SK-N-SH (cell line): ENCODE data around the gene ZC3H15. TPM values are rescaled to one million over a fixed set of nuclear protein-coding genes. Genes with fewer than 3 reads are reported as not detected.

Source experiments
- CTCF ChIA-PET: fragments of 300-600, 350-600 bp; formaldehyde crosslinking; extraction: SDS; loops from one replicate; lab custom pipeline; 2021; lab: Yijun Ruan, JAX
- POLR2A ChIA-PET: fragments of 350-600 bp; sonication (Branson Sonifier 250); formaldehyde crosslinking; extraction: SDS; loops from one replicate; lab custom pipeline; 2020; ENCODE audit warnings: antibody characterized with exemption, inconsistent platforms; lab: Yijun Ruan, JAX
- DNase-seq: peaks from one replicate; pipeline ENCODE4 v3.0.0; 2012
- H2AFZ ChIP-seq: fragments of 200-600 bp; sonication (generic); 2 replicates; pipeline ENCODE4 v1.8.1; 2016; ENCODE audit warnings: antibody characterized with exemption, mild to moderate bottlenecking, low read depth
- H3F3A ChIP-seq: fragments of 200-600 bp; sonication (generic); replicated peaks from 2 replicates; pipeline ENCODE3; 2016; ENCODE audit warnings: antibody characterized with exemption, mild to moderate bottlenecking; ENCODE audit not compliant: insufficient read depth
- H3K27ac ChIP-seq, 2 experiments: fragments of 200-500 bp in 1 of 2; fragments of 200-600 bp in 1 of 2; sonication (Bioruptor generic) in 1 of 2; sonication (generic), shearing (Covaris generic) in 1 of 2; 2 replicates each; pipeline versions ENCODE4 v1.5.1 to v1.6.1; 2014 to 2016; ENCODE audit warnings: low read depth in 2 of 2, inconsistent platforms in 1 of 2, low read length in 1 of 2, mild to moderate bottlenecking in 1 of 2, mixed read lengths in 1 of 2
- H3K27me3 ChIP-seq: fragments of 200-600 bp; sonication (generic), shearing (Covaris generic); 2 replicates; pipeline ENCODE4 v1.6.1; 2016; ENCODE audit warnings: mixed run types; ENCODE audit not compliant: insufficient read depth
- H3K36me3 ChIP-seq, 2 experiments: fragments of 200-500 bp in 1 of 2; fragments of 200-600 bp in 1 of 2; sonication (Bioruptor generic) in 1 of 2; sonication (generic) in 1 of 2; replicated peaks in 1 of 2; 2 replicates each; pipeline versions ENCODE3 to v1.5.1; 2014 to 2016; ENCODE audit warnings: low read length in 1 of 2, mild to moderate bottlenecking in 1 of 2; ENCODE audit not compliant: insufficient read depth in 2 of 2, control insufficient read depth in 1 of 2
- H3K4me1 ChIP-seq, 2 experiments: fragments of 200-500 bp in 1 of 2; fragments of 200-600 bp in 1 of 2; sonication (Bioruptor generic) in 1 of 2; sonication (generic), shearing (Covaris generic) in 1 of 2; 2 replicates each; pipeline versions ENCODE4 v1.5.1 to v1.6.1; 2014 to 2016; ENCODE audit warnings: low read depth in 1 of 2, low read length in 1 of 2, mixed run types in 1 of 2; ENCODE audit not compliant: insufficient read depth in 2 of 2, control insufficient read depth in 1 of 2
- H3K4me2 ChIP-seq: fragments of 200-600 bp; sonication (generic), shearing (Covaris generic); 2 replicates; pipeline ENCODE4 v1.6.1; 2017; ENCODE audit warnings: mixed run types
- H3K4me3 ChIP-seq, 2 experiments: fragments of 200-500 bp in 1 of 2; fragments of 200-600 bp in 1 of 2; sonication (Bioruptor generic) in 1 of 2; sonication (generic), shearing (Covaris generic) in 1 of 2; 2 replicates each; pipeline versions ENCODE4 v1.5.1 to v1.8.1; 2014 to 2016; ENCODE audit warnings: low read depth in 2 of 2, inconsistent platforms in 1 of 2, low read length in 1 of 2, mild to moderate bottlenecking in 1 of 2, mixed read lengths in 1 of 2, moderate library complexity in 1 of 2
- H3K79me2 ChIP-seq: fragments of 200-600 bp; sonication (generic); 2 replicates; pipeline ENCODE4 v1.8.1; 2017; ENCODE audit warnings: mild to moderate bottlenecking; ENCODE audit not compliant: insufficient read depth
- H3K9ac ChIP-seq: fragments of 200-600 bp; sonication (generic); 2 replicates; pipeline ENCODE4 v1.6.1; 2017; ENCODE audit warnings: mixed run types
- H3K9me2 ChIP-seq: fragments of 200-600 bp; sonication (generic); 2 replicates; pipeline ENCODE4 v1.6.1; 2017; ENCODE audit warnings: mixed run types
- H3K9me3 ChIP-seq: fragments of 200-600 bp; sonication (generic); 2 replicates; pipeline ENCODE4 v1.6.1; 2017; ENCODE audit warnings: mixed run types, mild to moderate bottlenecking, moderate library complexity
- H4K20me1 ChIP-seq: fragments of 200-600 bp; sonication (generic); 2 replicates; pipeline ENCODE4 v1.6.1; 2017; ENCODE audit warnings: mild to moderate bottlenecking, mixed run types; ENCODE audit not compliant: insufficient read depth
- CTCF ChIP-seq: fragments of 200-600 bp; sonication (generic); IDR thresholded peaks from 2 replicates; pipeline ENCODE4 v1.6.1; 2017; ENCODE audit warnings: antibody characterized with exemption, mild to moderate bottlenecking, moderate library complexity
- ELF1 ChIP-seq: IDR thresholded peaks from 2 replicates; pipeline ENCODE4 v1.4.0; 2012
- EZH2phosphoT487 ChIP-seq: fragments of 200-600 bp; sonication (generic); IDR thresholded peaks from 2 replicates; pipeline ENCODE4 v1.6.1; 2017; ENCODE audit warnings: low read depth, mixed run types, mild to moderate bottlenecking, antibody characterized with exemption, moderate library complexity, borderline replicate concordance
- FOSL2 ChIP-seq: IDR thresholded peaks from 2 replicates; pipeline ENCODE4 v1.4.0; 2012; ENCODE audit warnings: low read depth, mild to moderate bottlenecking, moderate library complexity, borderline replicate concordance
- FOXM1 ChIP-seq: IDR thresholded peaks from 2 replicates; pipeline ENCODE4 v1.4.0; 2012; ENCODE audit warnings: low read depth, mild to moderate bottlenecking
- GATA2 ChIP-seq: sonication (generic); formaldehyde crosslinking; IDR thresholded peaks from 2 replicates; pipeline ENCODE4 v1.5.0; 2020; ENCODE audit warnings: mild to moderate bottlenecking, missing genetic modification reagents
- JUND ChIP-seq: IDR thresholded peaks from 2 replicates; pipeline ENCODE4 v1.4.0; 2012
- MEF2A ChIP-seq: IDR thresholded peaks from 2 replicates; pipeline ENCODE4 v1.4.0; 2012; ENCODE audit warnings: low read depth, borderline replicate concordance
- MXI1 ChIP-seq: IDR thresholded peaks from 2 replicates; pipeline ENCODE4 v1.6.1; 2012; ENCODE audit warnings: mild to moderate bottlenecking, low read depth, low read length, improper control_type of control experiment
- RAD21 ChIP-seq: IDR thresholded peaks from 2 replicates; pipeline ENCODE4 v1.6.1; 2012; ENCODE audit warnings: mild to moderate bottlenecking, low read length
- REST ChIP-seq: IDR thresholded peaks from 2 replicates; pipeline ENCODE4 v1.6.1; 2012; ENCODE audit warnings: mild to moderate bottlenecking, low read depth, low read length, moderate library complexity
- RFX5 ChIP-seq: IDR thresholded peaks from 2 replicates; pipeline ENCODE4 v1.6.1; 2012; ENCODE audit warnings: mild to moderate bottlenecking, improper control_type of control experiment, low read length
- RXRA ChIP-seq: IDR thresholded peaks from 2 replicates; pipeline ENCODE4 v1.4.0; 2012; ENCODE audit warnings: low read depth, mild to moderate bottlenecking, borderline replicate concordance
- SIN3A ChIP-seq: IDR thresholded peaks from 2 replicates; pipeline ENCODE4 v1.6.1; 2012; ENCODE audit warnings: low read depth, mild to moderate bottlenecking, low read length, moderate library complexity, borderline replicate concordance
- TCF12 ChIP-seq: IDR thresholded peaks from 2 replicates; pipeline ENCODE4 v1.4.0; 2012
- TEAD4 ChIP-seq: IDR thresholded peaks from 2 replicates; pipeline ENCODE4 v1.4.0; 2012; ENCODE audit warnings: mild to moderate bottlenecking, borderline replicate concordance; ENCODE audit not compliant: insufficient read depth
- WGBS: methylation state at CpG from one replicate; pipeline ENCODE4 v1.1.6; 2017; ENCODE audit warnings: low lambda C conversion rate; 5-methylcytosine and 5-hydroxymethylcytosine counted together
- polyA plus RNA-seq, 3 experiments: library from polyadenylated mRNA; depleted of rRNA; stranded (reverse); fragments of >200 nt; gene quantifications; 2 replicates each; pipeline ENCODE4 v1.2.3, GENCODE V29; 2012
- TF ChIP-seq, protein P1 (sequence below): IDR thresholded peaks from 2 replicates; pipeline ENCODE4 v1.4.0; 2012; ENCODE audit warnings: low read depth, borderline replicate concordance
- TF ChIP-seq, protein P2 (sequence below): IDR thresholded peaks from 2 replicates; pipeline ENCODE4 v1.4.0; 2012; ENCODE audit warnings: low read depth

The ZC3H15 gene
- polyA plus RNA-seq, 1 of the 3 experiments (the other 2 are of a cell fraction): 26.5 TPM

DNA sequence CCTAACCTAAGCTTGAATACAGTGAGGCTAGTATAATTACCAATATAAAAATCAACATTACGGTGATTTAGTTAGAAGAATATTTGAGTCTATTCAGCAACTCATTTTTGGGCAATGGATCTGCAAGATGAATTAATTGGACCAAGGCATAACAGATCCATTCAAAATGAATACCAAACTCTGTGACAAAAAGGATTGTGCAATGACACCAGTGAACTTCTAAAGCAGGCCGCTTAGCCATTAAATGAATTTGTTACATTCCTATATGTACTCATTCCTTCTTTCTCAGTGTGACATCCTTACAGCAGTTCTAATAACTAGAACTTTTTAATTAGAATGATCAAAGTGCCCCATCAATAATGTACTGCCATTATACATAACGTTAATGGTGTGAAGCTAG, 44.3 kb downstream of the ZC3H15 start:
- POLR2A ChIA-PET: no interaction called here
- CTCF ChIA-PET: interaction anchor here (0.9 kb wide), 1 partner anchor 12 kb away, joined by 4 read pairs; no protein-coding TSS in a partner anchor
- H3F3A ChIP-seq: peaks cover 7% of the 10 kb centered on the region
- peaks cover 0 to 7% of the 10 kb centered on the region in 2 experiments for H3K36me3 ChIP-seq
- no peaks in the 10 kb centered on the region for H3K79me2 ChIP-seq
- H3K4me2 ChIP-seq: no peak overlapping the region
- no peaks in the 10 kb centered on the region for H3K9me2 ChIP-seq
- DNase-seq: no peak
- H3K4me3 ChIP-seq: no peak overlapping the region
- no peaks in the 10 kb centered on the region for H3K9me3 ChIP-seq
- H3K27me3 ChIP-seq: no peaks in the 10 kb centered on the region
- WGBS: 96% methylated on average over 3 of the region's 3 CpGs
- TF ChIP-seq MXI1: no peak
- no peak for TF ChIP-seq TCF12
- TF ChIP-seq, protein P1, sequence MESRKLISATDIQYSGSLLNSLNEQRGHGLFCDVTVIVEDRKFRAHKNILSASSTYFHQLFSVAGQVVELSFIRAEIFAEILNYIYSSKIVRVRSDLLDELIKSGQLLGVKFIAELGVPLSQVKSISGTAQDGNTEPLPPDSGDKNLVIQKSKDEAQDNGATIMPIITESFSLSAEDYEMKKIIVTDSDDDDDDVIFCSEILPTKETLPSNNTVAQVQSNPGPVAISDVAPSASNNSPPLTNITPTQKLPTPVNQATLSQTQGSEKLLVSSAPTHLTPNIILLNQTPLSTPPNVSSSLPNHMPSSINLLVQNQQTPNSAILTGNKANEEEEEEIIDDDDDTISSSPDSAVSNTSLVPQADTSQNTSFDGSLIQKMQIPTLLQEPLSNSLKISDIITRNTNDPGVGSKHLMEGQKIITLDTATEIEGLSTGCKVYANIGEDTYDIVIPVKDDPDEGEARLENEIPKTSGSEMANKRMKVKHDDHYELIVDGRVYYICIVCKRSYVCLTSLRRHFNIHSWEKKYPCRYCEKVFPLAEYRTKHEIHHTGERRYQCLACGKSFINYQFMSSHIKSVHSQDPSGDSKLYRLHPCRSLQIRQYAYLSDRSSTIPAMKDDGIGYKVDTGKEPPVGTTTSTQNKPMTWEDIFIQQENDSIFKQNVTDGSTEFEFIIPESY: no peak
- TF ChIP-seq MEF2A: no peak
- TF ChIP-seq ELF1: no peak
- no peak for TF ChIP-seq EZH2phosphoT487
- TF ChIP-seq CTCF: no peak
- TF ChIP-seq, all 33 proteins: peak for 0
- H4K20me1 ChIP-seq: no peaks in the 10 kb centered on the region
- no peak overlapping the region for H3K27ac ChIP-seq
- H3K4me1 ChIP-seq: peaks cover 0 to 24% of the 10 kb centered on the region in 2 experiments; a peak in 2 of 4 replicates
- no peak overlapping the region for H2AFZ ChIP-seq
- no peak overlapping the region for H3K9ac ChIP-seq

GRCh38 chr2:186531257-186531775, 45.3 kb downstream of the ZC3H15 start:
- no peaks in the 10 kb centered on the region for H3K9me3 ChIP-seq
- no peaks in the 10 kb centered on the region for H3K9me2 ChIP-seq
- no peaks in the 10 kb centered on the region for H4K20me1 ChIP-seq
- H3K79me2 ChIP-seq: no peaks in the 10 kb centered on the region
- DNase-seq: no peak
- POLR2A ChIA-PET: no interaction called here
- peaks cover 7% of the 10 kb centered on the region for H3F3A ChIP-seq
- H3K27me3 ChIP-seq: no peaks in the 10 kb centered on the region
- CTCF ChIA-PET: interaction anchor here (0.9 kb wide), 1 partner anchor 11 kb away, joined by 4 read pairs; no protein-coding TSS in a partner anchor
- H3K27ac ChIP-seq: no peak overlapping the region
- peaks cover 0 to 24% of the 10 kb centered on the region in 2 experiments; a peak in 2 of 4 replicates for H3K4me1 ChIP-seq
- H3K9ac ChIP-seq: no peak overlapping the region
- peaks cover 0 to 7% of the 10 kb centered on the region in 2 experiments for H3K36me3 ChIP-seq
- no peak overlapping the region for H3K4me2 ChIP-seq
- H2AFZ ChIP-seq: no peak overlapping the region
- H3K4me3 ChIP-seq: no peak overlapping the region
- no peak for TF ChIP-seq TEAD4
- TF ChIP-seq SIN3A: no peak
- TF ChIP-seq, protein P2, sequence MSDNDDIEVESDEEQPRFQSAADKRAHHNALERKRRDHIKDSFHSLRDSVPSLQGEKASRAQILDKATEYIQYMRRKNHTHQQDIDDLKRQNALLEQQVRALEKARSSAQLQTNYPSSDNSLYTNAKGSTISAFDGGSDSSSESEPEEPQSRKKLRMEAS: no peak
- no peak for TF ChIP-seq EZH2phosphoT487
- no peak for TF ChIP-seq FOXM1
- no peak for TF ChIP-seq CTCF
- TF ChIP-seq REST: no peak
- TF ChIP-seq FOSL2: no peak
- TF ChIP-seq RAD21: no peak
- TF ChIP-seq MXI1: no peak
- no peak for TF ChIP-seq JUND
- TF ChIP-seq GATA2 (CRISPR knock-in tag): no peak
- TF ChIP-seq RXRA: no peak
- no peak for TF ChIP-seq RFX5
- no peak for TF ChIP-seq TCF12
